ENCODE data around the gene SLC2A9.

DNA sequence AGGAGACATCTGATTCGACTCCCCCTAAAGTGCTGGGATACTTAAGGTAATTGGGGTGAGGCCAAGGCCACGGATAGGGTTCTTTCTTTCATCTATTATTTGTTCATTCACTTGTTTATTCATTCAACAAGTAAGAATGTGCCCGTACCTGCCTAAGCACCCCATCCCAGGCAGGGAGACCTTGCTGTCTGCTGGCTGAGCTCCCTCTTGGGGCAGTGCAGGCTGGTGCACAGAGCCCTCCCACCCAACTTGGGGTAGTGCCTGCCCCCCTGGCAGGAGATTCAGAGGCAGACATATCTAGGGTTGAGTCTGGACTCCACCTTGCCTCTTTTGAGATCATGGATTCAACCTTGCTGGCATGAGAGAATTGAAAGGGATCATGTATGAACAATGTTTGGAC lies 144.2 kb downstream of the SLC2A9 start:
- TF ChIP-seq RCOR1 (IDR thresholded peaks at IDR 0.05; ENCODE audit: low read depth, low read length) (no peak), CEBPB (IDR thresholded peaks at IDR 0.05) (no peak), POLR2A (IDR thresholded peaks at IDR 0.05; ENCODE audit: low read length) (no peak), RAD21 (conservative IDR thresholded peaks at IDR 0.05 in 1 of 2, IDR thresholded peaks at IDR 0.05 in 1 of 2) (no peak), RARB (CRISPR knock-in tag; IDR thresholded peaks at IDR 0.05) (no peak), PHF8 (IDR thresholded peaks at IDR 0.05; ENCODE audit: borderline replicate concordance, low read depth) (no peak), EP300 (IDR thresholded peaks at IDR 0.05) (no peak), NFE2L2 (conservative IDR thresholded peaks at IDR 0.05; ENCODE audit: low read length) (no peak), ESRRA (IDR thresholded peaks at IDR 0.05; ENCODE audit: borderline replicate concordance, low read length) (no peak), MYC (IDR thresholded peaks at IDR 0.05; ENCODE audit: borderline replicate concordance, low read length) (no peak)
- TF ChIP-seq, protein P1, sequence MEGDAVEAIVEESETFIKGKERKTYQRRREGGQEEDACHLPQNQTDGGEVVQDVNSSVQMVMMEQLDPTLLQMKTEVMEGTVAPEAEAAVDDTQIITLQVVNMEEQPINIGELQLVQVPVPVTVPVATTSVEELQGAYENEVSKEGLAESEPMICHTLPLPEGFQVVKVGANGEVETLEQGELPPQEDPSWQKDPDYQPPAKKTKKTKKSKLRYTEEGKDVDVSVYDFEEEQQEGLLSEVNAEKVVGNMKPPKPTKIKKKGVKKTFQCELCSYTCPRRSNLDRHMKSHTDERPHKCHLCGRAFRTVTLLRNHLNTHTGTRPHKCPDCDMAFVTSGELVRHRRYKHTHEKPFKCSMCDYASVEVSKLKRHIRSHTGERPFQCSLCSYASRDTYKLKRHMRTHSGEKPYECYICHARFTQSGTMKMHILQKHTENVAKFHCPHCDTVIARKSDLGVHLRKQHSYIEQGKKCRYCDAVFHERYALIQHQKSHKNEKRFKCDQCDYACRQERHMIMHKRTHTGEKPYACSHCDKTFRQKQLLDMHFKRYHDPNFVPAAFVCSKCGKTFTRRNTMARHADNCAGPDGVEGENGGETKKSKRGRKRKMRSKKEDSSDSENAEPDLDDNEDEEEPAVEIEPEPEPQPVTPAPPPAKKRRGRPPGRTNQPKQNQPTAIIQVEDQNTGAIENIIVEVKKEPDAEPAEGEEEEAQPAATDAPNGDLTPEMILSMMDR (IDR thresholded peaks at IDR 0.05), result no peak

Data from A549 (cell line).